HEK293 (cell line): ENCODE results near the gene CPHXL.

ENCODE experiments used
- CTCF ChIA-PET: fragments of 350-600 bp; formaldehyde crosslinking; extraction: SDS; loops from one replicate; lab custom pipeline; 2021; ENCODE audit warnings: antibody characterized with exemption; lab: Yijun Ruan, JAX
- POLR2A ChIA-PET: fragments of 300-600 bp; formaldehyde crosslinking; extraction: SDS; loops from one replicate; lab custom pipeline; 2020; ENCODE audit warnings: antibody characterized with exemption, inconsistent platforms; lab: Yijun Ruan, JAX
- H3K27ac ChIP-seq: fragments of 200-500 bp; sonication (Bioruptor generic); 2 replicates; pipeline ENCODE4 v1.5.1; 2014; ENCODE audit warnings: low read depth, low read length, control low read depth, inconsistent platforms; ENCODE audit errors: extremely low read depth
- H3K36me3 ChIP-seq, 2 experiments: fragments of 200-500 bp in 1 of 2; sonication (Bioruptor generic) in 1 of 2; 1 replicate in 1 of 2; 2 replicates in 1 of 2; pipeline ENCODE4 v1.5.1; 2014 to 2017; ENCODE audit warnings: inconsistent platforms in 2 of 2, low read length in 2 of 2; ENCODE audit not compliant: control insufficient read depth in 2 of 2, insufficient read depth in 1 of 2
- H3K4me1 ChIP-seq: fragments of 200-500 bp; sonication (Bioruptor generic); 2 replicates; pipeline ENCODE4 v1.5.1; 2014; ENCODE audit warnings: mild to moderate bottlenecking, low read length, inconsistent platforms; ENCODE audit not compliant: control insufficient read depth, insufficient read depth
- H3K4me3 ChIP-seq: 2 replicates; pipeline ENCODE4 v1.5.1; 2011; ENCODE audit warnings: low read depth, mild to moderate bottlenecking, control low read depth, low read length, moderate library complexity
- H3K9me3 ChIP-seq: fragments of 200-500 bp; sonication (Bioruptor generic); 2 replicates; pipeline ENCODE4 v1.5.1; 2014; ENCODE audit warnings: low read depth, low read length, inconsistent platforms; ENCODE audit not compliant: control insufficient read depth, insufficient read depth
- BCL11A ChIP-seq: fragments of 450-650 bp; formaldehyde crosslinking; IDR thresholded peaks from 2 replicates; pipeline ENCODE4 v1.5.1; 2016; ENCODE audit warnings: low read depth, missing biosample characterization, missing genetic modification characterization
- FEZF1 ChIP-seq: fragments of 450-650 bp; formaldehyde crosslinking; IDR thresholded peaks from 2 replicates; pipeline ENCODE4 v1.5.1; 2016; ENCODE audit warnings: missing biosample characterization, missing genetic modification characterization
- HOXC10 ChIP-seq: sonication (generic); formaldehyde crosslinking; IDR thresholded peaks from 2 replicates; pipeline ENCODE4 v1.8.1; 2023; ENCODE audit warnings: mild to moderate bottlenecking, missing genetic modification reagents
- HOXD13 ChIP-seq: sonication (generic); formaldehyde crosslinking; IDR thresholded peaks from 2 replicates; pipeline ENCODE4 v1.8.0; 2022; ENCODE audit warnings: missing genetic modification reagents, borderline replicate concordance
- KLF1 ChIP-seq: fragments of 450-650 bp; formaldehyde crosslinking; IDR thresholded peaks from 2 replicates; pipeline ENCODE4 v1.5.1; 2016; ENCODE audit warnings: missing biosample characterization, missing genetic modification characterization
- KLF9 ChIP-seq: fragments of 450-650 bp; formaldehyde crosslinking; IDR thresholded peaks from 2 replicates; pipeline ENCODE4 v1.5.1; 2016; ENCODE audit warnings: missing biosample characterization, missing genetic modification characterization, low read depth
- PRDM4 ChIP-seq: fragments of 450-650 bp; formaldehyde crosslinking; IDR thresholded peaks from 2 replicates; pipeline ENCODE4 v1.5.1; 2017; ENCODE audit warnings: missing biosample characterization, missing genetic modification characterization
- TCF7L2 ChIP-seq: IDR thresholded peaks from 2 replicates; pipeline ENCODE4 v1.6.1; 2011; ENCODE audit warnings: low read depth, mild to moderate bottlenecking, inconsistent platforms, low read length, moderate library complexity, borderline replicate concordance
- ZBTB1 ChIP-seq: fragments of 450-650 bp; formaldehyde crosslinking; IDR thresholded peaks from 2 replicates; pipeline ENCODE4 v1.5.1; 2016; ENCODE audit warnings: missing biosample characterization, missing genetic modification characterization
- ZBTB8A ChIP-seq: fragments of 450-650 bp; formaldehyde crosslinking; IDR thresholded peaks from 2 replicates; pipeline ENCODE4 v1.5.1; 2016; ENCODE audit warnings: missing biosample characterization, missing genetic modification characterization
- ZFP69B ChIP-seq: fragments of 450-650 bp; formaldehyde crosslinking; IDR thresholded peaks from 2 replicates; pipeline ENCODE4 v1.5.1; 2016; ENCODE audit warnings: missing biosample characterization, missing genetic modification characterization
- ZNF112 ChIP-seq: fragments of 450-650 bp; formaldehyde crosslinking; IDR thresholded peaks from 2 replicates; pipeline ENCODE4 v1.5.0; 2017; ENCODE audit warnings: missing biosample characterization, missing genetic modification characterization
- ZNF23 ChIP-seq: fragments of 450-650 bp; formaldehyde crosslinking; IDR thresholded peaks from 2 replicates; pipeline ENCODE4 v1.5.1; 2016; ENCODE audit warnings: missing biosample characterization, missing genetic modification characterization, borderline replicate concordance
- ZNF280C ChIP-seq: fragments of 450-650 bp; formaldehyde crosslinking; IDR thresholded peaks from 2 replicates; pipeline ENCODE4 v1.5.1; 2016; ENCODE audit warnings: missing biosample characterization, missing genetic modification characterization
- ZNF416 ChIP-seq: fragments of 450-650 bp; formaldehyde crosslinking; IDR thresholded peaks from 2 replicates; pipeline ENCODE4 v1.5.1; 2016; ENCODE audit warnings: missing biosample characterization, missing genetic modification characterization
- ZNF426 ChIP-seq: fragments of 450-650 bp; formaldehyde crosslinking; IDR thresholded peaks from 2 replicates; pipeline ENCODE4 v1.5.1; 2017; ENCODE audit warnings: missing biosample characterization, missing genetic modification characterization, mild to moderate bottlenecking, inconsistent platforms, moderate library complexity
- ZNF529 ChIP-seq: fragments of 450-650 bp; formaldehyde crosslinking; IDR thresholded peaks from 2 replicates; pipeline ENCODE4 v1.5.1; 2017; ENCODE audit warnings: missing genetic modification characterization, missing biosample characterization; ENCODE audit not compliant: insufficient replicate concordance
- ZNF571 ChIP-seq: fragments of 450-650 bp; formaldehyde crosslinking; IDR thresholded peaks from 2 replicates; pipeline ENCODE4 v1.5.0; 2017; ENCODE audit warnings: missing biosample characterization, missing genetic modification characterization
- ZNF585B ChIP-seq: fragments of 450-650 bp; formaldehyde crosslinking; IDR thresholded peaks from 2 replicates; pipeline ENCODE4 v1.5.1; 2016; ENCODE audit warnings: missing biosample characterization, missing genetic modification characterization
- ZNF692 ChIP-seq: fragments of 450-650 bp; formaldehyde crosslinking; IDR thresholded peaks from 2 replicates; pipeline ENCODE4 v1.5.1; 2016; ENCODE audit warnings: missing biosample characterization, missing genetic modification characterization
- ZNF707 ChIP-seq: fragments of 450-650 bp; formaldehyde crosslinking; IDR thresholded peaks from 2 replicates; pipeline ENCODE4 v1.5.1; 2016; ENCODE audit warnings: missing biosample characterization, missing genetic modification characterization
- ZNF777 ChIP-seq: fragments of 450-650 bp; formaldehyde crosslinking; IDR thresholded peaks from 2 replicates; pipeline ENCODE4 v1.5.1; 2017; ENCODE audit warnings: missing biosample characterization, missing genetic modification characterization, borderline replicate concordance
- ZSCAN5A ChIP-seq: fragments of 450-650 bp; formaldehyde crosslinking; IDR thresholded peaks from 2 replicates; pipeline ENCODE4 v1.5.1; 2016; ENCODE audit warnings: missing biosample characterization, missing genetic modification characterization
- TF ChIP-seq, protein P1 (sequence below): fragments of 450-650 bp; formaldehyde crosslinking; IDR thresholded peaks from 2 replicates; pipeline ENCODE4 v1.5.1; 2017; ENCODE audit warnings: missing biosample characterization, missing genetic modification characterization
- TF ChIP-seq, protein P2 (sequence below): fragments of 450-650 bp; formaldehyde crosslinking; IDR thresholded peaks from 2 replicates; pipeline ENCODE4 v1.5.1; 2017; ENCODE audit warnings: missing biosample characterization, missing genetic modification characterization

The CPHXL gene

DNA sequence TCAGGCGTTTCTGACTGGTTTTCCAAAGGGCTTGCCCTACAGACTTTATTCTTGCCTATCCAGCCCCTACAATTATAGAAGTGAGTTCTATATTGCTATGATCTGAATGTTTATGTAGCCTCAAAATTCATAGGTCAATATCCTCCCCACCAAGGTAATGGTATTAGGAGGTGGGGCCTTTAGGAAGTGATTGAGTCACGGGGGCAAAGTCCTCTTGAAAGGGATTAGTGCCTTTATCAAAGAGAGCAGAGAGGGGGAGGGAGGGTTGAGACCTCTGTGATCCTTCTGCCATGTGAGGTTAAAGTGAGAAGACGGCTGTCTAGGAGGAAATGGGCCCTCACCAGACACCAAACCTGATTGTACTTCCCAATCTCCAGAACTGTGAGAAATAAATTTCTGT, 931 bp upstream of the CPHXL start:
- Histone ChIP-seq H3K4me3 (no peak overlapping the region), H3K36me3 (no peaks in the 10 kb centered on the region), H3K9me3 (no peaks in the 10 kb centered on the region), H3K27ac (no peak overlapping the region), H3K4me1 (no peaks in the 10 kb centered on the region)
- no peak for TF ChIP-seq KLF9 (tag by site-specific recombination)
- no peak for TF ChIP-seq ZNF692 (tag by site-specific recombination)
- no peak for TF ChIP-seq ZBTB1 (tag by site-specific recombination)
- TF ChIP-seq ZBTB8A = no peak
- no peak for TF ChIP-seq ZFP69B
- TF ChIP-seq KLF1 (tag by site-specific recombination) = no peak
- no peak for TF ChIP-seq ZNF112 (tag by site-specific recombination)
- no peak for TF ChIP-seq ZNF23 (tag by site-specific recombination)
- no peak for TF ChIP-seq ZNF571 (tag by site-specific recombination)
- TF ChIP-seq ZNF777 (tag by site-specific recombination) = no peak
- no peak for TF ChIP-seq ZSCAN5A (tag by site-specific recombination)
- no peak for TF ChIP-seq ZNF426 (tag by site-specific recombination)
- ChIA-PET POLR2A (no interaction called here), CTCF (no interaction called here)

GRCh38 chr16:75718452-75718851, 7.8 kb downstream of the CPHXL start:
- ChIA-PET CTCF (no interaction called here), POLR2A (no interaction called here)
- Histone ChIP-seq H3K9me3 (no peaks in the 10 kb centered on the region), H3K4me3 (no peak overlapping the region), H3K4me1 (no peaks in the 10 kb centered on the region), H3K36me3 (no peaks in the 10 kb centered on the region), H3K27ac (no peak overlapping the region)
- no peak for TF ChIP-seq TCF7L2
- TF ChIP-seq PRDM4 (tag by site-specific recombination) = no peak
- no peak for TF ChIP-seq HOXD13 (CRISPR knock-in tag)
- no peak for TF ChIP-seq ZNF529 (tag by site-specific recombination)
- no peak for TF ChIP-seq ZNF585B (tag by site-specific recombination)
- TF ChIP-seq FEZF1 (tag by site-specific recombination) = no peak
- TF ChIP-seq ZNF416 (tag by site-specific recombination) = no peak
- TF ChIP-seq BCL11A = no peak
- TF ChIP-seq, protein P1, sequence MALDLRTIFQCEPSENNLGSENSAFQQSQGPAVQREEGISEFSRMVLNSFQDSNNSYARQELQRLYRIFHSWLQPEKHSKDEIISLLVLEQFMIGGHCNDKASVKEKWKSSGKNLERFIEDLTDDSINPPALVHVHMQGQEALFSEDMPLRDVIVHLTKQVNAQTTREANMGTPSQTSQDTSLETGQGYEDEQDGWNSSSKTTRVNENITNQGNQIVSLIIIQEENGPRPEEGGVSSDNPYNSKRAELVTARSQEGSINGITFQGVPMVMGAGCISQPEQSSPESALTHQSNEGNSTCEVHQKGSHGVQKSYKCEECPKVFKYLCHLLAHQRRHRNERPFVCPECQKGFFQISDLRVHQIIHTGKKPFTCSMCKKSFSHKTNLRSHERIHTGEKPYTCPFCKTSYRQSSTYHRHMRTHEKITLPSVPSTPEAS (tag by site-specific recombination) = no peak
- TF ChIP-seq HOXC10 (CRISPR knock-in tag) = no peak
- TF ChIP-seq ZNF707 (tag by site-specific recombination) = no peak
- TF ChIP-seq, protein P2, sequence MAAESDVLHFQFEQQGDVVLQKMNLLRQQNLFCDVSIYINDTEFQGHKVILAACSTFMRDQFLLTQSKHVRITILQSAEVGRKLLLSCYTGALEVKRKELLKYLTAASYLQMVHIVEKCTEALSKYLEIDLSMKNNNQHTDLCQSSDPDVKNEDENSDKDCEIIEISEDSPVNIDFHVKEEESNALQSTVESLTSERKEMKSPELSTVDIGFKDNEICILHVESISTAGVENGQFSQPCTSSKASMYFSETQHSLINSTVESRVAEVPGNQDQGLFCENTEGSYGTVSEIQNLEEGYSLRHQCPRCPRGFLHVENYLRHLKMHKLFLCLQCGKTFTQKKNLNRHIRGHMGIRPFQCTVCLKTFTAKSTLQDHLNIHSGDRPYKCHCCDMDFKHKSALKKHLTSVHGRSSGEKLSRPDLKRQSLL = no peak
- no peak for TF ChIP-seq ZNF280C
